Aorta (tissue), 5 donors: ENCODE results near the gene TSC2. TPM values are rescaled to one million over a fixed set of nuclear protein-coding genes. Genes with fewer than 3 reads are reported as not detected.
"Not testable (repeated sequence)": the region's sequence is repeated elsewhere in the genome, so short reads cannot be mapped to it uniquely, and the experiment has no call there.

Experiments used
- ATAC-seq: fragments of 200-7000 bp; cut with Tn5 transposase; one replicate; pipeline ENCODE4 v1.9.1; 2022; ENCODE audit warnings: moderate library complexity; ENCODE audit not compliant: low FRiP score
- DNase-seq, 2 donors: peaks; one replicate each; pipeline ENCODE4 v3.0.0-alpha.2; 2020
- H3K27ac ChIP-seq, 2 donors: one replicate each; pipeline ENCODE4 v1.5.1; 2013; ENCODE audit warnings: low read length in 2 of 2, mild to moderate bottlenecking in 2 of 2, moderate library complexity in 2 of 2, control low read depth in 1 of 2, inconsistent platforms in 1 of 2, low read depth in 1 of 2
- H3K27me3 ChIP-seq, 2 donors: one replicate each; pipeline ENCODE4 v1.6.1; 2013; ENCODE audit warnings: control low read depth in 1 of 2, low read length in 1 of 2, mild to moderate bottlenecking in 1 of 2, moderate library complexity in 1 of 2; ENCODE audit not compliant: insufficient read depth in 2 of 2, control insufficient read depth in 1 of 2
- H3K36me3 ChIP-seq, 2 donors: one replicate each; pipeline ENCODE4 v1.6.1; 2013; ENCODE audit warnings: control low read depth in 1 of 2, low read length in 1 of 2, mild to moderate bottlenecking in 1 of 2; ENCODE audit not compliant: insufficient read depth in 2 of 2, control insufficient read depth in 1 of 2
- H3K4me1 ChIP-seq, 2 donors: one replicate each; pipeline ENCODE4 v1.6.1; 2013; ENCODE audit warnings: low read length in 2 of 2, control low read depth in 1 of 2, mild to moderate bottlenecking in 1 of 2, moderate library complexity in 1 of 2; ENCODE audit not compliant: insufficient read depth in 2 of 2, control insufficient read depth in 1 of 2
- H3K4me3 ChIP-seq, 2 donors: one replicate each; pipeline ENCODE4 v1.5.1; 2013; ENCODE audit warnings: low read length in 2 of 2, control low read depth in 1 of 2, mild to moderate bottlenecking in 1 of 2
- H3K9me3 ChIP-seq: one replicate; pipeline ENCODE4 v1.6.1; 2013; ENCODE audit warnings: mild to moderate bottlenecking, low read length; ENCODE audit not compliant: control insufficient read depth
- WGBS, 2 donors: extraction: QIAGEN DNeasy Blood & Tissue Kit; methylation state at CpG; one replicate each; pipeline ENCODE4 v1.1.7; 2013; 5-methylcytosine and 5-hydroxymethylcytosine counted together
- intact Hi-C, 2 donors: fragments of 100-400 bp; cut with DNase I; formaldehyde crosslinking; loops; one replicate each; pipeline versions ENCODE4 v1.14.2 to v1.15.0; 2022
- polyA plus RNA-seq, 2 donors: library from polyadenylated mRNA; stranded (reverse); fragments of 200-250 nt; gene quantifications; one replicate each; pipeline ENCODE4 v1.2.3, GENCODE V29; 2013
- total RNA-seq, 2 donors: library from RNA; stranded (reverse); fragmentation: NEBNext Ultra II Directional; extraction: Animal tissue kit (Norgen Biotek cat#: 25700); gene quantifications; one replicate each; pipeline ENCODE4 v1.2.1, GENCODE V29; 2021
- donor health status: healthy with polysubstance abuse.
- donor health status: Bipolar disorder and iron deficiency.
- donor health status: DM: no; HTN: no; CAD: no.
- donor health status: DM: no; HTN: no; CAD: no.
- donor health status: DM: yes; HTN: yes; CAD: no.

TSC2 gene
- total and polyA plus RNA-seq, 4 donors, result 16.2 to 166 (median 119) TPM

GRCh38 chr16:2125609-2126008, 77.8 kb downstream of the TSC2 start:
- intact Hi-C loops, H3K9me3 ChIP-seq, H3K4me1 ChIP-seq, ATAC-seq, H3K4me3 ChIP-seq, H3K27me3 ChIP-seq, H3K36me3 ChIP-seq, DNase-seq: not testable (repeated sequence)
- peak overlapping the region; percentile 83 to 89 for H3K27ac ChIP-seq
- 6 to 18% methylated on average over 10 to 11 of the region's 11 CpGs for WGBS, 2 donors

GRCh38 chr16:2126161-2126743, 78.5 kb downstream of the TSC2 start:
- H3K27me3 ChIP-seq, H3K9me3 ChIP-seq, H3K4me3 ChIP-seq, intact Hi-C loops, H3K36me3 ChIP-seq, H3K4me1 ChIP-seq: not testable (repeated sequence)
- ATAC-seq, result peak; percentile 58
- DNase-seq, result peak; percentile 87 to 89
- peak overlapping the region; percentile 89 to 99 for H3K27ac ChIP-seq
- 0 to 6% methylated on average over 19 to 21 of the region's 21 CpGs for WGBS, 2 donors

GRCh38 chr16:2126928-2127556, 79.3 kb downstream of the TSC2 start:
- WGBS, 2 donors, result 5 to 9% methylated on average over 30 to 31 of the region's 31 CpGs
- H3K4me1 ChIP-seq, H3K27me3 ChIP-seq, intact Hi-C loops, H3K4me3 ChIP-seq, ATAC-seq, H3K36me3 ChIP-seq, H3K9me3 ChIP-seq: not testable (repeated sequence)
- peak in 1 of 2 donors; percentile 76 for DNase-seq
- H3K27ac ChIP-seq, result peak overlapping the region; percentile 3 to 99

GRCh38 chr16:2127630-2128280, 80.0 kb downstream of the TSC2 start:
- H3K27me3 ChIP-seq, H3K4me3 ChIP-seq, H3K36me3 ChIP-seq, intact Hi-C loops, DNase-seq, ATAC-seq, H3K9me3 ChIP-seq, H3K4me1 ChIP-seq: not testable (repeated sequence)
- peak overlapping the region in 1 of 2 donors; percentile 87 for H3K27ac ChIP-seq
- WGBS, 2 donors, result 24 to 35% methylated on average over 3 of the region's 3 CpGs

- intact Hi-C loops, H3K27ac ChIP-seq, ATAC-seq, DNase-seq, H3K27me3 ChIP-seq, H3K9me3 ChIP-seq, H3K36me3 ChIP-seq, H3K4me3 ChIP-seq, H3K4me1 ChIP-seq: not testable (repeated sequence)
- WGBS, 2 donors, result 29 to 32% methylated on average over 9 of the region's 11 CpGs
Observed at GRCh38 chr16:2129251-2129650, 81.5 kb downstream of the TSC2 start.

GRCh38 chr16:2129890-2130447, 82.2 kb downstream of the TSC2 start:
- H3K27ac ChIP-seq, result peak overlapping the region in 1 of 2 donors; percentile 40
- DNase-seq, result not testable (repeated sequence)

GRCh38 chr16:2133797-2134196, 86.0 kb downstream of the TSC2 start:
- H3K27ac ChIP-seq, result peak overlapping the region in 1 of 2 donors; percentile 1
- H3K9me3 ChIP-seq, H3K36me3 ChIP-seq, ATAC-seq, H3K4me1 ChIP-seq, DNase-seq, H3K4me3 ChIP-seq, H3K27me3 ChIP-seq, intact Hi-C loops: not testable (repeated sequence)
- WGBS, 2 donors, result 4 to 9% methylated on average over 2 to 7 of the region's 12 CpGs

More at GRCh38 chr16:2129890-2130447, 82.2 kb downstream of the TSC2 start:
- H3K4me3 ChIP-seq, intact Hi-C loops, H3K27me3 ChIP-seq, H3K36me3 ChIP-seq, ATAC-seq, H3K9me3 ChIP-seq, H3K4me1 ChIP-seq: not testable (repeated sequence)
- 22 to 25% methylated on average over 22 of the region's 22 CpGs for WGBS, 2 donors

- ATAC-seq, H3K9me3 ChIP-seq, H3K27me3 ChIP-seq, intact Hi-C loops, H3K36me3 ChIP-seq, H3K4me1 ChIP-seq: not testable (repeated sequence)
- WGBS, 2 donors, result 0 to 1% methylated on average over 27 to 36 of the region's 42 CpGs
- peak overlapping the region; percentile 54 to 76 for H3K4me3 ChIP-seq
- H3K27ac ChIP-seq, result peak overlapping the region in 1 of 2 donors; percentile 36
- peak in 1 of 2 donors; percentile 68 for DNase-seq
Observed at GRCh38 chr16:2135071-2135470, 87.3 kb downstream of the TSC2 start.
